ENCODE results near the gene EED. TPM values are rescaled to one million over a fixed set of nuclear protein-coding genes. Genes with fewer than 3 reads are reported as not detected.
"Not testable (repeated sequence)": the region's sequence is repeated elsewhere in the genome, so short reads cannot be mapped to it uniquely, and the experiment has no call there.

Gene EED
- total RNA-seq, 1 donor: 42.7 TPM

DNA sequence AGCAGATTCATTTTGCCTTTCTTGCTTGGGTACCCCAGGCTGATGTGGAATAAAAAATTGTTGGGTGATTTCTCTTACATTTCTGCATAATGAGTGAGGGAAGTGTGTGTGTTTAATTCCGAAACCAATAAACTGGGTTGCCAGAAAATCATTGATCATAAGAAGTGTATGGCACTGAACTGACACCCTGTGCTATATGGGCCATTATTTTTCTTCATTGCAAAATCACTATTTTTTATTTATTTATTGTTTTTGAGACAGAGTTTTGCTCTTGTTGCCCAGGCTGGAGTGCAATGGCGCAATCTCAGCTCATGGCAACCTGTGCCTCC is 42.9 kb downstream of the EED start:
- no peaks in the 10 kb centered on the region for H3K27me3 ChIP-seq (ENCODE audit: insufficient read depth, low read length)
- peaks cover 9% of the 10 kb centered on the region for H3K4me1 ChIP-seq (ENCODE audit: insufficient read depth, low read length)
- no peaks in the 10 kb centered on the region for H3K9me3 ChIP-seq (ENCODE audit: low read depth, low read length)
- H3K4me3 ChIP-seq (ENCODE audit: low read length): no peak overlapping the region

DNA sequence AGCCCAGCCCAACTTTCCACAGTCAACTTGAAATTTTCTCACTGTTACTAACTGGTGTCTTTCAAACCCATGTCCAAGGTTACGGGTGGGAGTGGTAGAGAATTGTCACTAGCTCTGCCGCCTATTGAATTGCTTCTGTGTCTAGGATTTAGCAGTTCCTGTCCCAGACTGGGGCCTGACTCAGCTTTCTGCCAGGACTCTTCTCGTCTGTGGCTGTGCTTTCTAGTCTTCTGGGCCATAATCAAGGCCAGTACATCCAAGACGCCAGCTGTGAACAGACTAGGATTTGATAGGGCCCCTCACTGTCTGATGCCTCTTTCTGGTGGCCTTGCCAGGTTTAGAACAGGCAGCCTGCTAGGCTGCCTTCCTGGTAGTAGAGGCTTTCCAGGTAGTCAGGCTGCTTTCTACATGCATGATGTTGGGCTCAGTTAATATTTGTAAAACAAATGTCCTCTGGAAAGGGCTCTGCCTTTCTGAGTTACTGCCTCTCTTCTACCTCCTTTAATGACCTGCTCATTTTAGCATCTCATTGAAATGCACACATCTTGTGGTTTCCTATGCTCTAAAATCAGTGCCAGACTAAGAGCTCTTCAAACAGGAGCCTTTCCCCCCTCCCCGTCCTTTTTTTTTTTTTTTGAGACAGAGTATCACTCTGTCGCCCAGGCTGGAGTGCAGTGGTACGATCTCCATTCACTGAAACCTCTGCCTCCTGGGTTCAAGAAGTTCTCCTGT is 44.4 kb downstream of the EED start:
- Histone ChIP-seq H3K4me1 (ENCODE audit: insufficient read depth, low read length) (peaks cover 9% of the 10 kb centered on the region), H3K9me3 (ENCODE audit: low read depth, low read length) (no peaks in the 10 kb centered on the region), H3K4me3 (ENCODE audit: low read length) (no peak overlapping the region), H3K27me3 (ENCODE audit: insufficient read depth, low read length) (no peaks in the 10 kb centered on the region)

DNA sequence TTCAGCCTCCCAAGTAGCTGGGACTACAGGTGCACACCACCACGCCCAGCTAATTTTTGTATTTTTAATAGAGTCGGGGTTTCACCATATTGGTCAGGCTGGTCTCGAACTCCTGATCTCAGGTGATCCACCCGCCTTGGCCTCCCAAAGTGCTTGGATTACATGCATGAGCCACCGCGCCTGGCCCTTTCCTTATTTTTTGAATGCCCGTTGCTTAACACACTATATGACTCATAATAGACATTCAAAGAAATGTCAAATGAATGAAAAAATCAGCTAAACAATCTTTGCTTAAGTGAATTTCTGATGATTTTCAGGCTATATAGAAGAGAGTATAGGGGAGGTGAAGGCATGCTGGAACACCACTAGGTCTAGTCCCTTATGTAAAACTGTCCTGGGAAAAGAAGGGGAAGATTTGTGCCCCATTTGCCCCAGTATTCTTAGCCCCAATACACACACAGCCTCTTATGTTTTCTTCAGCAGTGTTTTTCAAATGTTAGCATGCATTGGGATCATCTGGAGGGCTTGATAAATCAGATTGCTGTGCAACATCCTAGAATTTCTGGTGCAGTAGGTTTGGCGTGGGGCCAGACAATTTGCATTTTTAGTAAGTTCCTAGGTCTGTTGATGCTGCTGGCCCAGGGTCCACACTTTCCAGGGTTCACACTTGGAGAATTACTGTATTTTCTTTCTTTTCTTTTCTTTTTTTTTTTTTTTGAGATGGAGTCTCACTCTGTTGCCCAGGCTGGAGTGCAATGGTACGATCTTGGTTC is 45.1 kb downstream of the EED start:
- H3K4me1 ChIP-seq (ENCODE audit: insufficient read depth, low read length); H3K9me3 ChIP-seq (ENCODE audit: low read depth, low read length); H3K27me3 ChIP-seq (ENCODE audit: insufficient read depth, low read length); H3K4me3 ChIP-seq (ENCODE audit: low read length): not testable (repeated sequence)

DNA sequence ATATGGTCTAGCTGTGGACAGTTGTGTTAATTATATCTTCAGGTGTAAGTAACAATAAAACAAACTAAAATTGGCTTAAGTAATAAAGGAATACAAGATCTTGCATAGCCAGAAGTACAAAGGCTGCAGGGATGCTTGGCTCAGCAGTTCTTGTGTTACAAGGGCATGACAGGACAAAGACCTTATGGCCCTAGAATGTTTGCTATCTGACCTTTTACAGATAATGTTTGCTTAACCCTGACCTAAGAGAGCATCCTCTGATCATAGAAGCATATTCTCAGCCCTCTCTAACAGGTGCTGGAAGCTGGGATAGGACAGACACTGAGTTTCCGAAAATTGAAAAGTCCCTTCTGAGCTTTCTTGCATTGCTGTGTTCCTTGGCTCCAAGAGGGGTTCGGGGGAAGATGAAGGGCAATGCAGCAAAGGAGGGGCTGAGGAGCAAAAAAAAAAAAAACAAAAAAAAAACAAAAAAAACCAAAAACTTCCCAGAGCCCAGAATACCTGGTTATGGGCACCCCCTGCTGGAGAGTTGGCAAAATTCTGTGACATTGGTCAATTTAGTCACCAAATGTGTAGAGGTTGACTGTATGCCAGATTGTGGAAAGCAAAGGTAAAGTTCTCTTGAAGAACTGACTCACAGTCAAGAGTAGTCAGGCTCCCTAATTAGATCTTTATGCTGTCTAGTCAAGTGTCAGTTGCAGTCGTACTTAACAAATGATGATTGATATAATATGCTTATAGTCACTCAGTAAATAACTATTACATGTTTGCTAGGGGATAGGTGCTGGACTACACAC is 47.1 kb downstream of the EED start:
- H3K27me3 ChIP-seq (ENCODE audit: insufficient read depth, low read length): no peaks in the 10 kb centered on the region
- peaks cover 9% of the 10 kb centered on the region for H3K4me1 ChIP-seq (ENCODE audit: insufficient read depth, low read length)
- H3K9me3 ChIP-seq (ENCODE audit: low read depth, low read length): no peaks in the 10 kb centered on the region
- no peak overlapping the region for H3K4me3 ChIP-seq (ENCODE audit: low read length)

DNA sequence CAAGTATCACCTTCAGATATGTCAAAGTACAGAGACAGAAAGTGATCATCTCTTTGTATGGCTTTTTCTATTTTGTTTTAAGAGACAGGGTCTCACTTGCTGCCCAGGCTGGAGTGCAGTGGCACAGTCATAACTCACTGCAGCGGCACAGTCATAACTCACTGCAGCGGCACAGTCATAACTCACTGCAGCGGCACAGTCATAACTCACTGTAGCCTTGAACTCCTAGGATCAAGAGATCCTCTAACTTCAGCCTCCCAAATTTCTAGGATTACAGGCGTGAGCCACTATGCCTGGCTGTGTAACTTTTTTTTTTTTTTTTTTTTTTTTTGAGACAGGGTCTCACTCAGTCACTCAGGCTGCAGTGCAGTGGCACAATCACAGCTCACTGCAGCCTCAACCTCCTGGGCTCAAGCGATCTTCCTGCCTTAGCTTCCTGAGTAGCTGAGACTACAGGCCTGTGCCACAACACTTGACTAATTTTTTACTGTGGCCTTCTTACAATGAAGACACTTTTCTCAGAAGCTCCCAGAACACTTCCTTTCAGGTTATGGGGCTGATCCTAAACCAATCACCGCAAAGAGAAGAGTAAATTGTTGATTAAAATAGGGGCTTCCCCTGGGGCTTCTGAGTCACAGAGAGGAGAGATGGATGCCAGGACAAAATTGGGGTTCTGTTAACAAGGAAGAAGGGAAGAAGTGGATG is 48.5 kb downstream of the EED start:
- H3K27me3 ChIP-seq (ENCODE audit: insufficient read depth, low read length): no peaks in the 10 kb centered on the region
- no peaks in the 10 kb centered on the region for H3K9me3 ChIP-seq (ENCODE audit: low read depth, low read length)
- no peak overlapping the region for H3K4me3 ChIP-seq (ENCODE audit: low read length)
- H3K4me1 ChIP-seq (ENCODE audit: insufficient read depth, low read length): peaks cover 4% of the 10 kb centered on the region

DNA sequence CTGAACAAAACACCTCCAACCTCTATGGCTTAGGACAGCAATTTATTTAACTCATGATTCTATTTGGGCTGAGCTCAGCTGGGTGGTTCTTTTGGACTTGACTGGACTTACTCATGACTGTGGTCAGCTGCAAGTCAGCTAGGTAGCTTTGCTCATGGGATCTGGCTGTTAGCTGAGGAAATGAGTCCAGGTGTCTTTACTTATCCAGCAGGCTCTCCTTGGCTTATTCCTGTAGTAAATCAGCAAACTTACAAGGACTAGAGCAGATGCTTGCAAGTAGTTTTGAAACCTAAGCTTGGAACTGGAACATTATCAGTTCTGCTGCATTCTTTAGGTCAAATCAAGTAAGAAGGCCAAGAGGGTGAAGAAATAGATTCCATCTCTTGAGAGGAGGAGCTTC is 49.5 kb downstream of the EED start:
- H3K4me1 ChIP-seq (ENCODE audit: insufficient read depth, low read length): peaks cover 1% of the 10 kb centered on the region
- no peaks in the 10 kb centered on the region for H3K27me3 ChIP-seq (ENCODE audit: insufficient read depth, low read length)
- no peak overlapping the region for H3K4me3 ChIP-seq (ENCODE audit: low read length)
- H3K9me3 ChIP-seq (ENCODE audit: low read depth, low read length): no peaks in the 10 kb centered on the region

DNA sequence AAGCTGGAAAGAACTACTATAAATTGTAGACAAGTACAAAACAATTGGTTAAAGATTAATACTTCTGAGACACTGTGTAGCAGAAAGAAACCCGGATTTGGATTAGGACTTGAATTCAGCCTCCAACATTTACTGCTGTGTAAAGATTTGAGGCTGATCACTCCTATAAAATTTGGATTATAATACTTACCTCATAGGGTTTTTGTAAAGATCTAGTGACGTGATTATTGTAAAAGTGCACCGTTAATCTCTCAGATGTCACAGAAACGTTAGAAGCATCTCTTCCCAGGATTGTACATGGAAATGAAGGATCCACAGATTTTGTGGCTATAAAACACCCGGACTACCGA is 57.2 kb downstream of the EED start:
- Histone ChIP-seq H3K27me3 (ENCODE audit: insufficient read depth, low read length) (no peaks in the 10 kb centered on the region), H3K9me3 (ENCODE audit: low read depth, low read length) (no peaks in the 10 kb centered on the region), H3K4me1 (ENCODE audit: insufficient read depth, low read length) (peaks cover 9% of the 10 kb centered on the region), H3K4me3 (ENCODE audit: low read length) (peak overlapping the region; percentile 73)

DNA sequence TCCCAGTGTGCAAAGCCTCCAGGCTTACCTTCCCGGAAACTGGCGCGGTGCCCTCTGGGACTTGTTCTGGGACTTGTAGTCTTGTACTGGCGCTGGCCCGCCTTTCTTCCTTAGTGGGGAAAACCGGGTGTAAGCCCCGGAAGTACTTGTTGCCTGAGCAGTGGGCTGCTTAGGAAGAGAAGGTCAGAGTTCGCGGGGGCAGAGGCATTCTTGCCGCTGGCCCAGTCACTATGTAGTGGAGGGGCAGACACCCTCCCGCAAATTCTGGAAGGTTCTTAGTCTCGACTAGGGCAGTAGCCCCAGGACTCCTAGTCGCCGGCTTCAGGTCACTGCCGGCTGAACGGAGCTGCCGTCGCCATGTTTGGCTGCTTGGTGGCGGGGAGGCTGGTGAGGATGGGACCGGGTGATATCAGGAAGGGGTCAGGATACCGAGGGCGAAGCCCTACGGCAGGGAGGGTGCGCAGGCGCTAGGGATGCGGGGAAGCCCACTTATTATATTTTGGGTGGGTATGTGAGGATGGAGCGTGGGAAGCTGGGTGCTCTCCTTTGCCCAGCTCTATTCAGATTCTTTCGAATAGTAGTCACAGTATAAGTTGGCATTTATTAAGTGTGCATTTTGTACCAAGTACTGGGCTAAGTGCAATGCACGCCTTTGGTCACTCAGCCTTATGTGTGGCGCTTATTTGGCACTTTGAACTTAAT is 57.7 kb downstream of the EED start, which contains the start of gene HIKESHI:
HIKESHI (plus strand) TSS at position 149 of the 702 bp plus-strand sequence; CDS start at position 358, 209 bp downstream.
- H3K4me1 ChIP-seq (ENCODE audit: insufficient read depth, low read length): peaks cover 9% of the 10 kb centered on the region
- H3K27me3 ChIP-seq (ENCODE audit: insufficient read depth, low read length): no peaks in the 10 kb centered on the region
- H3K4me3 ChIP-seq (ENCODE audit: low read length): peak within 1 kb of the TSS; percentile 73
- H3K9me3 ChIP-seq (ENCODE audit: low read depth, low read length): no peaks in the 10 kb centered on the region

DNA sequence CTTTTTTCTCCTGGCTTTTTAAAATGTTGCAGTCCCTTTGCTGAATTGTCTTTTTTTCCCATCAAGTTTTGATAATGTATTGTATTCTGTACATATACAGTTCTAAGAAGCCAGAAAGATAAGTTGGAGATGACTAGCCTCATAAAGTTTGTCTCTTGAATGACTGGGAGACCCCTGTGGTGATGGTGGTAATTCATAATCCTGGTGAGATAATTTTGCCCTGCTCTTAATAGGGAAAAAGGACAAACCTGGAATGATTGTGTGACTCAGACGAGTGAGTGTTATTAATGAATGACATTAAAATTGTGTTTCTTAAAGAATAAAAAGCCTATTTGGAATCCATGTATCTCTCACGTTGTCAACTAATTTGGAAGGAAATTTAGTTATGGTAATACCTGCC is 58.7 kb downstream of the EED start:
- peaks cover 9% of the 10 kb centered on the region for H3K4me1 ChIP-seq (ENCODE audit: insufficient read depth, low read length)
- no peaks in the 10 kb centered on the region for H3K27me3 ChIP-seq (ENCODE audit: insufficient read depth, low read length)
- H3K4me3 ChIP-seq (ENCODE audit: low read length): no peak overlapping the region
- H3K9me3 ChIP-seq (ENCODE audit: low read depth, low read length): no peaks in the 10 kb centered on the region

DNA sequence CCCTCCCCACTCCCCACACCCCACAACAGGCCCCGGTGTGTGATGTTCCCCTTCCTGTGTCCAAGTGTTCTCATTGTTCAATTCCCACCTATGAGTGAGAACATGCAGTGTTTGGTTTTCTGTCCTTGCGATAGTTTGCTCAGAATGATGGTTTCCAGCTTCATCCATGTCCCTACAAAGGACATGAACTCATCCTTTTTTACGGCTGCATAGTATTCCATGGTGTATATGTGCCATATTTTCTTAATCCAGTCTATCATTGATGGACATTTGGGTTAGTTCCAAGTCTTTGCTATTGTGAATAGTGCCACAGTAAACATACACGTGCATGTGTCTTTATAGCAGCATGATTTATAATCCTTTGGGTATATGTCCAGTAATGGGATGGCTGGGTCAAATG is 64.2 kb downstream of the EED start:
- H3K4me1 ChIP-seq (ENCODE audit: insufficient read depth, low read length); H3K9me3 ChIP-seq (ENCODE audit: low read depth, low read length); H3K27me3 ChIP-seq (ENCODE audit: insufficient read depth, low read length); H3K4me3 ChIP-seq (ENCODE audit: low read length): not testable (repeated sequence)

DNA sequence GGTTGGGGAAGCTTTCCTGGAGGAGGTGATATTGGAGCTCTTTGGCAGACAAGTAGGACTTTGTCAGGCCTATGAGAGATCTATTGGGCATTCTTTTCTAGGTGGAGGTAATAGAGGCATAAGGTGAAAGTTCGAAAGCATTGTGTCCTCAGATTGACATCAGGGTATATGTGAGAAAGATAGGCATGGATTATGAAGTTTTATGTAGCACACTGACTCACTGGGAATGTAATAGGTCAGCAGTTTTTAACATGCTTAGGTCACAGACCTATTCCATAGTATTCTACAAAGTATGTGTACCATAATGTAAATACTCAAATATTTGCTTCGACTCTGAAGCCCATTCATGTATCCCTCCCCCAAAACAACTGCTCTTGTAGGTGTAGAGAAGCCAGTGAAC is 69.2 kb downstream of the EED start:
- H3K27me3 ChIP-seq (ENCODE audit: insufficient read depth, low read length): no peaks in the 10 kb centered on the region
- no peak overlapping the region for H3K4me3 ChIP-seq (ENCODE audit: low read length)
- H3K9me3 ChIP-seq (ENCODE audit: low read depth, low read length): no peaks in the 10 kb centered on the region
- H3K4me1 ChIP-seq (ENCODE audit: insufficient read depth, low read length): no peaks in the 10 kb centered on the region

DNA sequence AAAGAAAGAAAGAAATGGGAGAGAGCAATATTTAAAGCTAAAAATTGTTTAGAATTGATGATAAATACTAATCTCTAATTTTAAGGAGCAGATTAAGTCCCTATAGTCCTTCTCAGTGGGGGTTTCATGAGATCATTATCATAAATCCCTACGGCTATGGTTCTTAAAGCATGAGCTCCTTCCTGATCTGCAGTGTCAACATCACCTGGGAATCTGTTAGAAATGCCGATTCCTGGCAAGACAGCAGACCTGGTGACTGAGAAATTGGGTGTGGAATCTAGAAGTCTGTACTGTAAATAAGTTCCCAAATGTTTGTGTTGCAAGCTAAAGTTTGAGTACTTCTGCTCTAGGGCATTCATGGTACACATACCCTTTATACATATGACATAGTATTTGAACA is 70.1 kb downstream of the EED start:
- no peaks in the 10 kb centered on the region for H3K4me1 ChIP-seq (ENCODE audit: insufficient read depth, low read length)

More for the DNA sequence above, 70.1 kb downstream of the EED start:
- Histone ChIP-seq H3K9me3 (ENCODE audit: low read depth, low read length) (no peaks in the 10 kb centered on the region), H3K27me3 (ENCODE audit: insufficient read depth, low read length) (no peaks in the 10 kb centered on the region), H3K4me3 (ENCODE audit: low read length) (no peak overlapping the region)

All from mononuclear cell (primary cell).